SK-N-MC (cell line): ENCODE measurements around the gene DUSP10.

Experiments
- EZH2 ChIP-seq: fragments of 200-600 bp; sonication (generic); IDR thresholded peaks from one replicate; pipeline ENCODE4 v1.6.1; 2017; ENCODE audit warnings: antibody characterized with exemption
- FOXP2 ChIP-seq: optimal IDR thresholded peaks from 2 replicates; pipeline ENCODE3; 2011; ENCODE audit warnings: mild to moderate bottlenecking, moderate library complexity; ENCODE audit not compliant: insufficient read depth; ENCODE audit errors: extremely low read length, control extremely low read depth
- POLR2AphosphoS5 ChIP-seq: IDR thresholded peaks from 2 replicates; pipeline ENCODE4 v1.6.1; 2012; ENCODE audit warnings: mild to moderate bottlenecking, low read depth, low read length, borderline replicate concordance

DNA sequence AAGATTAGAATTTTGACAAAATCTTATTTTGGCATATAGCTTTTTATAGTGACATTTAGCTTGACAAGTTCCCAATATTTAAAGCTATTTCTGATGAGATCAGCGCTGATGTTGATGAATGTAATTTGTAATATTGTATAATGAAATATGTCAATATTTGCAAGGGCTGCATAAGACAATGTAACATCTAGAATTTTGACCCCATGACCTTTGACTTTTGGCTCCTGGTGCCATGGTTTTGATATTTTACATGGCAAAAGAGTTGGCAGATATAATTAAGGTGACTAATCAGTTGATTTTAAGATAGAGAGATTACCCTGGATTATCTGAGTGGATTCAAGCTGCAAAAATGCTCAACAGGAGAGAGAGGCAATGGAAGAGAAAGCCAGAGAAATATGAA is 63.9 kb downstream of the DUSP10 start:
- TF ChIP-seq EZH2 (no peak), POLR2AphosphoS5 (no peak), FOXP2 (no peak)
